ENCODE measurements around the gene KCNQ1OT1.

Gene KCNQ1OT1

GRCh38 chr11:2699531-2700414 is at the start of gene KCNQ1OT1:
KCNQ1OT1 (minus strand) TSS chr11:2699994.
- peak; percentile 96 for DNase-seq

GRCh38 chr11:2748814-2749554 is 49.2 kb upstream of the KCNQ1OT1 start:
- no peak for DNase-seq

GRCh38 chr11:2748061-2748813 is 48.4 kb upstream of the KCNQ1OT1 start:
- DNase-seq = no peak

GRCh38 chr11:2747248-2748027 is 47.6 kb upstream of the KCNQ1OT1 start:
- no peak for DNase-seq

GRCh38 chr11:2746401-2747247 is 46.8 kb upstream of the KCNQ1OT1 start:
- DNase-seq = no peak

- DNase-seq = no peak
Measured at GRCh38 chr11:2745511-2745910, 45.7 kb upstream of the KCNQ1OT1 start.

- DNase-seq = peak; percentile 21
Measured at GRCh38 chr11:2744166-2744565, 44.4 kb upstream of the KCNQ1OT1 start.

- peak; percentile 19 for DNase-seq
Measured at GRCh38 chr11:2743427-2744110, 43.8 kb upstream of the KCNQ1OT1 start.

- no peak for DNase-seq
Measured at GRCh38 chr11:2742611-2743426, 43.0 kb upstream of the KCNQ1OT1 start.

GRCh38 chr11:2742201-2742600 is 42.4 kb upstream of the KCNQ1OT1 start:
- no peak for DNase-seq

GRCh38 chr11:2741377-2742131 is 41.8 kb upstream of the KCNQ1OT1 start:
- DNase-seq = peak; percentile 55

GRCh38 chr11:2741006-2741376 is 41.2 kb upstream of the KCNQ1OT1 start:
- DNase-seq = no peak

GRCh38 chr11:2740275-2740940 is 40.6 kb upstream of the KCNQ1OT1 start:
- DNase-seq = no peak

- no peak for DNase-seq
Measured at GRCh38 chr11:2739531-2740274, 39.9 kb upstream of the KCNQ1OT1 start.

- DNase-seq = no peak
Measured at GRCh38 chr11:2738551-2739431, 39.0 kb upstream of the KCNQ1OT1 start.

GRCh38 chr11:2737866-2738265 is 38.1 kb upstream of the KCNQ1OT1 start:
- peak; percentile 68 for DNase-seq

- DNase-seq = no peak
Measured at GRCh38 chr11:2737226-2737590, 37.4 kb upstream of the KCNQ1OT1 start.
